ENCODE measurements around the gene MT2A.

- TF ChIP-seq EP300 (IDR thresholded peaks at IDR 0.05) (no peak), POLR2A (IDR thresholded peaks at IDR 0.05) (no peak)
These were observed 31.7 kb downstream of the MT2A start for GRCh38 chr16:56640076-56640475.

Measured in sigmoid colon (tissue), 4 donors.